Activated naive CD4-positive, alpha-beta T cell treated with anti-CD3 and anti-CD28 coated beads, Interleukin-2, amount 10 ng/mL, durations not matched to agents 7 days and 5 days (primary cell): ENCODE data around the gene CORIN.

Source experiments
- CTCF ChIA-PET: fragments of 350-600 bp; sonication (Branson Sonifier 250); formaldehyde crosslinking; loops from one replicate; lab custom pipeline; 2021; ENCODE audit warnings: antibody characterized with exemption; lab: Charles Lee
- DNase-seq: peaks from one replicate; pipeline ENCODE4 v3.0.0-alpha.2; 2020
- H3K27ac Mint-ChIP-seq: one replicate; pipeline ENCODE4 v1.8.0; 2021; ENCODE audit warnings: mild to moderate bottlenecking, moderate library complexity, mixed read lengths
- H3K27me3 Mint-ChIP-seq: one replicate; pipeline ENCODE4 v1.8.0; 2021; ENCODE audit warnings: mild to moderate bottlenecking, mixed read lengths
- H3K36me3 Mint-ChIP-seq: one replicate; pipeline ENCODE4 v1.8.0; 2021; ENCODE audit warnings: mixed read lengths
- H3K4me1 Mint-ChIP-seq: one replicate; pipeline ENCODE4 v1.8.0; 2021; ENCODE audit warnings: mixed read lengths
- H3K4me3 Mint-ChIP-seq: one replicate; pipeline ENCODE4 v1.8.0; 2021; ENCODE audit warnings: mild to moderate bottlenecking, moderate library complexity, mixed read lengths
- H3K9me3 Mint-ChIP-seq: one replicate; pipeline ENCODE4 v1.8.0; 2021; ENCODE audit warnings: mixed read lengths

Gene CORIN, protein sequence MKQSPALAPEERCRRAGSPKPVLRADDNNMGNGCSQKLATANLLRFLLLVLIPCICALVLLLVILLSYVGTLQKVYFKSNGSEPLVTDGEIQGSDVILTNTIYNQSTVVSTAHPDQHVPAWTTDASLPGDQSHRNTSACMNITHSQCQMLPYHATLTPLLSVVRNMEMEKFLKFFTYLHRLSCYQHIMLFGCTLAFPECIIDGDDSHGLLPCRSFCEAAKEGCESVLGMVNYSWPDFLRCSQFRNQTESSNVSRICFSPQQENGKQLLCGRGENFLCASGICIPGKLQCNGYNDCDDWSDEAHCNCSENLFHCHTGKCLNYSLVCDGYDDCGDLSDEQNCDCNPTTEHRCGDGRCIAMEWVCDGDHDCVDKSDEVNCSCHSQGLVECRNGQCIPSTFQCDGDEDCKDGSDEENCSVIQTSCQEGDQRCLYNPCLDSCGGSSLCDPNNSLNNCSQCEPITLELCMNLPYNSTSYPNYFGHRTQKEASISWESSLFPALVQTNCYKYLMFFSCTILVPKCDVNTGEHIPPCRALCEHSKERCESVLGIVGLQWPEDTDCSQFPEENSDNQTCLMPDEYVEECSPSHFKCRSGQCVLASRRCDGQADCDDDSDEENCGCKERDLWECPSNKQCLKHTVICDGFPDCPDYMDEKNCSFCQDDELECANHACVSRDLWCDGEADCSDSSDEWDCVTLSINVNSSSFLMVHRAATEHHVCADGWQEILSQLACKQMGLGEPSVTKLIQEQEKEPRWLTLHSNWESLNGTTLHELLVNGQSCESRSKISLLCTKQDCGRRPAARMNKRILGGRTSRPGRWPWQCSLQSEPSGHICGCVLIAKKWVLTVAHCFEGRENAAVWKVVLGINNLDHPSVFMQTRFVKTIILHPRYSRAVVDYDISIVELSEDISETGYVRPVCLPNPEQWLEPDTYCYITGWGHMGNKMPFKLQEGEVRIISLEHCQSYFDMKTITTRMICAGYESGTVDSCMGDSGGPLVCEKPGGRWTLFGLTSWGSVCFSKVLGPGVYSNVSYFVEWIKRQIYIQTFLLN

DNA sequence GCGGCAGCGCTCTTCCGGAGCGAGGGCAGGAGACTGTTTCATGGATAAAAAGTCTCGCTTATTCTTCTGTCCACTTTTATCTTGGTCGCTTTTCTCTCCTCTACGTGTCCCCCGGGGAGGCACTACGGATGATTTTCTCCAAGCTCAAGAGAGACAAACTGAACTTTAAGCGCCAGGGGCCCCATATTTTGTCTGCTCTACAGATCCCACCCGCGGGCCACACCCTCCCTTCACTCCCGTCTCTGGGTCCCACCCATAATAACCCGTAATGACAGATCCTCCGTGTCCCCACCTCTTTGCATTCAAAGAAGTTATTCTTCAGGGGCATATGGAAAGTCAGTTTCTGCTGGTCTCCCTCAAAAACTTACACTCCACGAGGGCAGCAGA is at the start of gene CORIN:
TSS of gene CORIN (minus strand) at position 160 of the 387 bp plus-strand sequence. CDS start at position 42, 118 bp downstream.
- peaks cover 36% of the 10 kb centered on the region for H3K27me3 Mint-ChIP-seq
- H3K4me1 Mint-ChIP-seq: peaks cover 30% of the 10 kb centered on the region
- H3K9me3 Mint-ChIP-seq: peaks cover 2% of the 10 kb centered on the region
- no peak within 1 kb of the TSS for H3K27ac Mint-ChIP-seq
- peaks cover 3% of the 10 kb centered on the region for H3K36me3 Mint-ChIP-seq
- CTCF ChIA-PET: interaction anchor here (0.9 to 4.0 kb wide), 7 partner anchors 10 to 152 kb away, joined by 3 to 29 read pairs (median 13); no protein-coding TSS in a partner anchor
- no peak for DNase-seq
- H3K4me3 Mint-ChIP-seq: peak within 1 kb of the TSS; percentile 81

DNA sequence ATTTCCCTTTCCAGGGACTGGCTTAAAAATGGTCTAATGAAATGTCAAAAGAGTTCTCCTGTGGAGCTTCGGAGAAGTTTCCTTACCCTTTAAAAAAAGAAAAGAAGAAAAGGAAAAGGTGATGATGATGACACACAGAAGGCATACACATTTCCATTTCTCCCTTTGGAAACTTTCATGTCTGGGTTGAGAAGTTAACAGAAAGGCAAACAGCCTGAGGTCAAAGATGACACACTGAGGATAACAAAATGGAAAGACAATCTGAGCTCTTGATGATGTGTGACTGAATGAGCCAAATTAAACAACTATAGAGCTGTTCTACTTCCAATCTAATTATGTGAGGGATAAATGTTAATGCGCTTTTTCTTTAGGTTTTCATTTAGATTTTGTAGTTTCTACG is 44.4 kb upstream of the CORIN start:
- Mint-ChIP-seq H3K27me3 (no peaks in the 10 kb centered on the region), H3K4me1 (no peaks in the 10 kb centered on the region), H3K27ac (no peak overlapping the region), H3K4me3 (no peak overlapping the region), H3K36me3 (peaks cover 35% of the 10 kb centered on the region), H3K9me3 (no peaks in the 10 kb centered on the region)
- DNase-seq: no peak
- CTCF ChIA-PET: interaction anchor here (1.0 kb wide), 1 partner anchor 14 kb away, joined by 3 read pairs; no protein-coding TSS in a partner anchor

DNA sequence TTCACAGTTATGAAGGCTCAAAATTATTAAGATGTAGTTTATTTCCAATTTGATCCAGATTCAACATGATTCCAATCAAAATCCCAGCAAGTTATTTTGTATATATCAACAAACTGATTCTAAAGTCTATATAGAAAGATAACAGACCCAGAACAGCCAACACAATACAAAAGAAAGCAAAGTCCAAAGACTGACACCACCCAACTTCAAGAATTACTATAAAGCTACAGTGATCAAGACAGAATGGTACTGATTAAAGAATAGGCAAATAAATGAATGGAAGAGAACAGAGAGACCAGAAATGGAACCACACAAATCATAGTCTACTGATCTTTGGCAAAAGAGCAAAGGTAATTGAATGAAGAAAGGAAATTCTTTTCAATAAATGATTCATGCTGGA is 41.6 kb upstream of the CORIN start:
- Mint-ChIP-seq H3K4me3 (no peak overlapping the region), H3K36me3 (peaks cover 45% of the 10 kb centered on the region), H3K9me3 (no peaks in the 10 kb centered on the region), H3K27ac (no peak overlapping the region), H3K27me3 (no peaks in the 10 kb centered on the region), H3K4me1 (peaks cover 1% of the 10 kb centered on the region)
- CTCF ChIA-PET: no interaction called here
- no peak for DNase-seq

DNA sequence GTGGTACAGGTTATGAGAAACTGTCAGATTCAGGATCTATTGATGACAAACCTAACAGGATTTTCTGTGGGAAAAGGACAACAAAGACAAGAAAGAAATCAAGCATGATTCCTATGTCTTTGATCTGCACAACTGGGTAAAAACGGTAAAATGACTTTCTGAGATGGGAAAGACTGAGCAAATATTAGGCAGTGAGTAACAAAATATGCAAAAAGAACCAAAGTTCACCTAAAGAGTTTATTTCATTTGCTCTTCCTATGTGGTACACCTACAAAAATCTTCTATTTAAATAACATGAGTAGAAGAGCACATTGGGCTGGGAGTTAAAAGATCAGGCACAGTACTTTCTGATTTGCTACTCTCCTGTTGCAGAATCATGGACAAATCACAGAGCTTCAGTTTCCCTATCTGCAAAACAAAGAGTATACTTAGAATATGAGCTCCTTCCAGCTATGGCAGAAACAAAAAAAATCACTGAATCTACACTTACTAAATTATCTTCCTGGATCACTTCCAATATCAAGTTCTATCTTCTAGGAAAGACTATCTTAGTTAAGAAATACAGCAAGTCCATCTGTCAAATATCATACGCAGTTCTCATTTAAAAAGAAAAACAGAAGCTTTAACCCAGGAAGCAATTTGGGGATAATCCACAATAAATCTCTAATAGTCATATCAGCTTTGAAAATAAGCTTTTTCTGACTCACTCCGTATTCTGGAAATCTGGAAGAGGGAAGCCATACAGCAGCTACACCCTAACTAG is 39.1 kb upstream of the CORIN start:
- Mint-ChIP-seq H3K27me3 (no peaks in the 10 kb centered on the region), H3K27ac (no peak overlapping the region), H3K4me3 (no peak overlapping the region), H3K36me3 (peaks cover 46% of the 10 kb centered on the region), H3K9me3 (no peaks in the 10 kb centered on the region), H3K4me1 (peaks cover 9% of the 10 kb centered on the region)
- DNase-seq: no peak
- CTCF ChIA-PET: interaction anchor here (1.2 kb wide), 1 partner anchor 251 kb away, joined by 3 read pairs; no protein-coding TSS in a partner anchor

DNA sequence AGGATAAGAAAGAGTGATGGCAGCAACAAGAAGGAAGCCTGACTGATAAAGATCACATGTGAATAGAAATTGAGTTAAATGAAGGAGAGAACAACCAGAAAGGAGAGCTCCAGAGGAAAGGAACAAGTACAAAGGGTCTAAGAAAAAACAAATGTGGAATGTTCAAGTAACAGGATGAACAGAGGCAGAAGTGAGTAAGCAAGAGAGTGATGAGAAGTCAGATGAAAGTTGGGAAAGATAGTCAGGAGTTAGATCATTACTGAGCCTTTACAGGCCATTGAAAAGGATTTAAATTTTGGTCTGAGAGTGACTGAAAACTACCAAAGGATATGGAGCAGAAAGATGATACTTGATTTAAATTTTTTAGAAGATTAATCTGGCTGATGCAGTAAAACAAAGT is 38.4 kb upstream of the CORIN start:
- H3K36me3 Mint-ChIP-seq: peaks cover 46% of the 10 kb centered on the region
- peaks cover 9% of the 10 kb centered on the region for H3K4me1 Mint-ChIP-seq
- H3K4me3 Mint-ChIP-seq: no peak overlapping the region
- no peak overlapping the region for H3K27ac Mint-ChIP-seq
- H3K9me3 Mint-ChIP-seq: no peaks in the 10 kb centered on the region
- no peaks in the 10 kb centered on the region for H3K27me3 Mint-ChIP-seq
- DNase-seq: no peak
- CTCF ChIA-PET: no interaction called here

DNA sequence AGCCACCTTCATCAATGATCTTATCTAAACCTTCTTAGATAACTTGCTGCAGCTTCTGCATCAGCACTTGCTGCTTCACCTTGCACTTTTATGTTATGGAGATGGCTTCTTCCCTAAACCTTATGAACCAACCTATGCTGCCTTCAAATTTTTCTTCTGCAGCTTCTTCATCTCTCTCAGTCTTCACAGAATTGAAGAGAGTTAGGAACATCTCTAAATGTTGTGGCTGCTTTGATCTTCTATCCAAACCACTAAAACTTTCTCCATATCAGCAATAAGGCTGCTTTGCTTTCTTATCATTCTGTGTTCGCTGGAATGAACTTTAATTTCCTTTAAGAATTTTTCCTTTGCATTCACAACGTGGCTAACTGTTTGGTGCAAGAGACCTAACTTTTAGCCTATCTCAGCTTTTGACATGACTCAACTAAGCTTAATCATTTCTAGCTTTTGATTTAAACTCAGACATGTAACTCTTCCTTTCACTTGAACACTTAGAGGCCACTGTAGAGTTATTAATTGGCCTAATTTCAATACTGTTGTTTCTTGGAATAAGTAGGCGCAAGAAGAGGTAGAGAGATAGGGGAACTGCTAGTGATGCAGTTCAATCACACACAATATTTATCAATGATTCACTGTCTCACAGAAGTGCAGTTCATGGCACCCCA is 36.1 kb upstream of the CORIN start:
- H3K9me3 Mint-ChIP-seq: no peaks in the 10 kb centered on the region
- H3K4me3 Mint-ChIP-seq: no peak overlapping the region
- H3K4me1 Mint-ChIP-seq: peaks cover 9% of the 10 kb centered on the region
- no peak overlapping the region for H3K27ac Mint-ChIP-seq
- H3K36me3 Mint-ChIP-seq: peaks cover 51% of the 10 kb centered on the region
- CTCF ChIA-PET: no interaction called here
- no peaks in the 10 kb centered on the region for H3K27me3 Mint-ChIP-seq
- no peak for DNase-seq

DNA sequence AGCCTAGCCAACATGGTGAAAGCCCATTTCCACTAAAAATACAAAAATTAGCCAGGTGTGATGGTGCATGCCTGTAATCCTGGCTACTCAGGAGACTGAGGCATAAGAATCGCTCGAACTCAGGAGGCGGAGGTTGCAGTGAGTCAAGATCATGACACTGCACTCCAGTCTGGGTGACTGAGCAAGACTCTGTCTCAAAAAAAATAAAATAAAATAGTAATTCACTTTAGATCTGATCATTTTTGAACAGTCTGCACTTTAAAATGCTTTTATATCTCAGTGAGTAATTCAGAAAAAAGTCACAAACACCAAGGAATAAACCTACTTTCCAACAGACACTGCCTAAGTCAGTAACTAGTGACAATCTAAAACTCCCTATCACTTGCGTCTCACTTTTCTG is 25.6 kb upstream of the CORIN start:
- no peak for DNase-seq
- H3K4me1 Mint-ChIP-seq: no peaks in the 10 kb centered on the region
- H3K27ac Mint-ChIP-seq: no peak overlapping the region
- H3K36me3 Mint-ChIP-seq: peaks cover 6% of the 10 kb centered on the region
- H3K27me3 Mint-ChIP-seq: no peaks in the 10 kb centered on the region
- CTCF ChIA-PET: interaction anchor here (1.2 kb wide), 1 partner anchor 11 kb away, joined by 3 read pairs; no protein-coding TSS in a partner anchor
- no peaks in the 10 kb centered on the region for H3K9me3 Mint-ChIP-seq
- H3K4me3 Mint-ChIP-seq: no peak overlapping the region

DNA sequence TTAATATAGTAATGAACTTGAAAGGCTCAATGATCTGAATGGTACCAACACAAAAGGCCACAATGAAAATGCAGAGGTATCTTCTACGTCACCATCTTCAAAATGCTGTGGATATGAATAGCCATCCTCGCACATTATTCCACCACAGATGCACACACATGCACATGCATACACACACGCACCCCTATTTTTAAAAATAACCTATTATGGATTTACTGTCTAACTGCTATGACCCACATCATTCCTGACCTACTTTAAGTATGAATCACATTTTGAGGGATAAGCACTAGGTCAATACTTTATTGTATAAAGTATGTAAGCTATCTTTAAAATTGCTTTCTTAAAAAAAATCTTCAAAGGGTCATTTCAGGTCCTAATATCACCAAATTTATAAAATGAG is 24.4 kb upstream of the CORIN start:
- H3K4me1 Mint-ChIP-seq: no peaks in the 10 kb centered on the region
- H3K27me3 Mint-ChIP-seq: no peaks in the 10 kb centered on the region
- CTCF ChIA-PET: interaction anchor here (1.2 kb wide), 1 partner anchor 10 kb away, joined by 3 read pairs; no protein-coding TSS in a partner anchor
- H3K4me3 Mint-ChIP-seq: no peak overlapping the region
- no peaks in the 10 kb centered on the region for H3K36me3 Mint-ChIP-seq
- H3K9me3 Mint-ChIP-seq: no peaks in the 10 kb centered on the region
- DNase-seq: no peak
- no peak overlapping the region for H3K27ac Mint-ChIP-seq

DNA sequence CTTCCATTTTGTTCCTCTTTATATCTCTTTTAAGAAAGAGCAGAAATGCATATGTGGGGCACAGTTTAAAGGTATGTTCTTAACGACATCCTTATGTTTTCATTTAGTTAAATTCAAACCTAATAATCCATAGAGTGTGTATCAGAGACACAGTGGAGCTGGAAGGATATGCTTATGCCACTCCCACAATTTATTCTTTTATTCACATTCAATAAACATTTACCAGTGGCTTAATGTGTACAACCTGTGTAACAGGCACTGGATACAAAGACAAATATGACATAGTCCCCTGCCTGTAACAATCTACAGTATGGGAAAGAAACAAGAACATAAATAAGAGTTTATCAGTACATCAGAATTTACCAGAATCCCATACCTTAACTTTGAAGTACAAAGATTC is 22.4 kb upstream of the CORIN start:
- H3K4me1 Mint-ChIP-seq: no peaks in the 10 kb centered on the region
- H3K9me3 Mint-ChIP-seq: no peaks in the 10 kb centered on the region
- no peaks in the 10 kb centered on the region for H3K36me3 Mint-ChIP-seq
- H3K27me3 Mint-ChIP-seq: no peaks in the 10 kb centered on the region
- CTCF ChIA-PET: no interaction called here
- H3K4me3 Mint-ChIP-seq: no peak overlapping the region
- H3K27ac Mint-ChIP-seq: no peak overlapping the region
- DNase-seq: no peak

DNA sequence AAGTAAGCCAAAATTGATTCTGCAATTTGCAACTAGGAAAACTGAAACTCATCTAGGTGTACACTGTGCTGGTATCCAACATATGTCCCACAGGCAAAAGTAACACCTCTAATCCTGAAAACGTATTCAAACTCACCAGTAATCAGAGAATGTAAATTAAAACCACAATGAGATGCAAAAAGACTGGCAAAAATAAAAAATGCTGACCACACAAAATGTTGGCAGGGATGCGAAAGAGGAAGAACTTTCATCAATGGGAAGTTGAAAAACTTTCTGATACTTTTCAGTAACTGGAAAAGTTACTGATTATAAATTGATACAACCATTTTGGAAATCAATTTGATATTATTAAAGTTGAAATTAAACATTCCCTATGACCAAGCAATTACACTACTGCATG is 20.1 kb upstream of the CORIN start:
- no peaks in the 10 kb centered on the region for H3K4me1 Mint-ChIP-seq
- CTCF ChIA-PET: no interaction called here
- H3K27ac Mint-ChIP-seq: no peak overlapping the region
- peaks cover 2% of the 10 kb centered on the region for H3K36me3 Mint-ChIP-seq
- no peaks in the 10 kb centered on the region for H3K9me3 Mint-ChIP-seq
- no peak for DNase-seq
- no peaks in the 10 kb centered on the region for H3K27me3 Mint-ChIP-seq
- no peak overlapping the region for H3K4me3 Mint-ChIP-seq

DNA sequence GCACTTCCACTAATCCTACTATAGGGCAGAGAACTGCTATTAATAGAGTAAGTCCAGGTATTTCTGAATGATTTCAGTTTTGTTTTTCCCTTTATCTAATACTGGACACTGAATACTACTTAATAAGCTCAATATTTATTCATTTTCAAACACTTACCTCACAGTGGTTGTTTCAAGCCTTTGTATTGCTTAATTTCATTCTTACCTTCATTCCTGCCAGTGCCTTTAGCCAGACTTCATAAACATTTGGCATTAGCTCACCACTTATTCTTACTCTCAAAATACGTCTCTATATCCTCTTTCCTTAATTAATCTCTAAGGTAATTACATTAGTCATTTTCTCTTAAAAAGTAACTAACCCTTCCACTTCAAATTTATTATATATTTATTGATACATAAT is 18.8 kb upstream of the CORIN start:
- Mint-ChIP-seq H3K27me3 (no peaks in the 10 kb centered on the region), H3K4me1 (no peaks in the 10 kb centered on the region), H3K36me3 (peaks cover 2% of the 10 kb centered on the region), H3K9me3 (no peaks in the 10 kb centered on the region), H3K27ac (no peak overlapping the region), H3K4me3 (no peak overlapping the region)
- CTCF ChIA-PET: no interaction called here
- no peak for DNase-seq

DNA sequence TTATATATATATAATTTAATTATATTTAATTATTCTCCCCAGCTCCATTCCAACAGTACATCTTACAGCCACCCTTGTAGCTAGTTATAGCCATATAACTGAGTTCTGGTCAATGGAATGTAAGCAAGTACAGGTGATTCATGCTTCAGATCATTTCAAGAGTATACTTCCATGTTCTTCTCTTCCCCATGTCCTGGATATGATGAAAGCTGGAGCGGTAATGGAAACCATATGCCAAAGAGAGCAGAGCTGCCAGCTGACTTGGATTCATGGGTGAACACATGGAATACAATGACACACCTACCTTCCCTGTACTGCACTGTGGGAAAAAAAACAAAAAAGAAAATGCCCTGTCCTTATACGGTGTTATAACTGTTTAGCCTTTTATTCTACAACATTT is 17.5 kb upstream of the CORIN start:
- H3K9me3 Mint-ChIP-seq: no peaks in the 10 kb centered on the region
- CTCF ChIA-PET: no interaction called here
- H3K4me3 Mint-ChIP-seq: no peak overlapping the region
- peaks cover 7% of the 10 kb centered on the region for H3K36me3 Mint-ChIP-seq
- no peaks in the 10 kb centered on the region for H3K4me1 Mint-ChIP-seq
- no peak overlapping the region for H3K27ac Mint-ChIP-seq
- no peak for DNase-seq
- no peaks in the 10 kb centered on the region for H3K27me3 Mint-ChIP-seq

DNA sequence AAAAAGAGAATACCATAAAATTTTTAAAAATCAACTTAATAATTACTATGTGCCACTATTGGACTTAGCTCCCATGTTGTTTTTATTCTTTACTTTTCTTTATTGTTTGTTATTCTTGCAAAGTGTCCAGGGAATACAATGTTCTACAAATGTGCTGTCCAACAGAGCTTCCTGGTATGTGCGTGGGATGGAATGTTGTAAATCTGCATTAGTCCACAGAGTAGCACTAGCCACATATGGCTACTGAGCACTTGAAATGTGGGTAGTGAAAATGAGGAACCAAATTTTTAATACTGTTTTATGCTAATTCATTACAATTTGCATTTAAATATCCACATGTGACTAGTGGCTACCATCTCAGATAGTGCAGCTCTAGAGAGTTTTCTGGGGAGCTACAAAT is 14.3 kb upstream of the CORIN start:
- H3K4me3 Mint-ChIP-seq: no peak overlapping the region
- no peaks in the 10 kb centered on the region for H3K27me3 Mint-ChIP-seq
- no peaks in the 10 kb centered on the region for H3K9me3 Mint-ChIP-seq
- no peak overlapping the region for H3K27ac Mint-ChIP-seq
- DNase-seq: no peak
- peaks cover 11% of the 10 kb centered on the region for H3K36me3 Mint-ChIP-seq
- no peaks in the 10 kb centered on the region for H3K4me1 Mint-ChIP-seq
- CTCF ChIA-PET: interaction anchor here (0.9 to 2.1 kb wide), 3 partner anchors 11 to 15 kb away, joined by 3 to 5 read pairs (median 4); no protein-coding TSS in a partner anchor
